ENCODE measurements around the gene RIGI. TPM values are rescaled to one million over a fixed set of nuclear protein-coding genes. Genes with fewer than 3 reads are reported as not detected.

RIGI gene
- total and polyA plus RNA-seq, 2 of the 13 experiments (the other 11 are each of a cell fraction or from before 2014, with no cell fraction given), result 3.0 to 8.2 TPM

DNA sequence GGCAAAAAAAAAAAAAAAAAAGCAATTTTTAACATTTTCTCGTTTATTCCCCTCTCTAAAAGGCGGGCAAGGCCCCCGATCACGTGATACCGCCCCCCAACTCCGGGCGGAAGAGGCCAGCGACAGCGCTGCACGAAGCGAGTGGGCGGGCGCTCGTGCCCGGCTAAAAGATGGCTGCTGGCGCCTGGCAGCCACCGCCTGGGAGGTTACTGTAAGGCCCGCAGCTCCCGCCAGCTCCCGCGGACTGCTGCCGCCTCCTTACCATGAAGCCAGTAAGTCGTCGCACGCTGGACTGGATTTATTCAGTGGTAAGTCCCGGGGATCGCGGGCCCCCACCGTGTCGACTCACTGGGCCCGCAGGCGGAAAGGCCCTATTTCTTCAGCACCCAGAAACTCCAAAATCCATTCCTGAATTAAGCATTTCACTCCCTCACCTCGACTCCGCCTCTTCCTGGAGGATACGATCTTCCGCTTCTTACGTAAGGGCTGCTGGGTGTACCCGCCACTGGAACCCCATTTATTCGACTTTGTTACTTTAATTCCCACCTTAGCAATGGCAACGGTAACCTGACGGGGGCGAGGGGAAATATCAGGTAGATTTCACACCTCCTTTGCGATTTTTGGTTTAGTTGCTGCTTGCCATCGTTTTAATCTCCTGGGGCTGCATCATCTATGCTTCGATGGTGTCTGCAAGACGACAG, 26.3 kb upstream of the RIGI start, which contains the start of the genes SMIM27 and TOPORS (continued):
- TF ChIP-seq, protein P1, sequence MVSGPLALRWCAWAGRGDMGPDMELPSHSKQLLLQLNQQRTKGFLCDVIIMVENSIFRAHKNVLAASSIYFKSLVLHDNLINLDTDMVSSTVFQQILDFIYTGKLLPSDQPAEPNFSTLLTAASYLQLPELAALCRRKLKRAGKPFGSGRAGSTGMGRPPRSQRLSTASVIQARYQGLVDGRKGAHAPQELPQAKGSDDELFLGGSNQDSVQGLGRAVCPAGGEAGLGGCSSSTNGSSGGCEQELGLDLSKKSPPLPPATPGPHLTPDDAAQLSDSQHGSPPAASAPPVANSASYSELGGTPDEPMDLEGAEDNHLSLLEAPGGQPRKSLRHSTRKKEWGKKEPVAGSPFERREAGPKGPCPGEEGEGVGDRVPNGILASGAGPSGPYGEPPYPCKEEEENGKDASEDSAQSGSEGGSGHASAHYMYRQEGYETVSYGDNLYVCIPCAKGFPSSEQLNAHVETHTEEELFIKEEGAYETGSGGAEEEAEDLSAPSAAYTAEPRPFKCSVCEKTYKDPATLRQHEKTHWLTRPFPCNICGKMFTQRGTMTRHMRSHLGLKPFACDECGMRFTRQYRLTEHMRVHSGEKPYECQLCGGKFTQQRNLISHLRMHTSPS (CRISPR knock-in tag; IDR thresholded peaks at IDR 0.05; ENCODE audit: low read depth), result no peak
- TF ChIP-seq REST (IDR thresholded peaks at IDR 0.05; ENCODE audit: borderline replicate concordance in 1 of 2, low read depth in 1 of 2, low read length in 2 of 2) (peak in 1 of 2 experiments; percentile 79; a peak in 2 of 4 replicates), NR2F1 (CRISPR knock-in tag; IDR thresholded peaks at IDR 0.05) (no peak), ZNF83 (CRISPR knock-in tag; IDR thresholded peaks at IDR 0.05; ENCODE audit: borderline replicate concordance) (no peak), ZFP37 (CRISPR knock-in tag; IDR thresholded peaks at IDR 0.05; ENCODE audit: borderline replicate concordance) (0 out of 2 replicates have a peak, but pooled peaks have one; percentile 17), POLR2A (IDR thresholded peaks at IDR 0.05; ENCODE audit: insufficient read depth in 1 of 2, low read depth in 2 of 2, low read length in 2 of 2) (peak; percentile 58 to 81), GTF3A (CRISPR knock-in tag; conservative IDR thresholded peaks at IDR 0.05) (no peak), ZBTB42 (CRISPR knock-in tag; IDR thresholded peaks at IDR 0.05) (peak; percentile 81; the same call in 1 of the 2 replicates), TCF7L2 (IDR thresholded peaks at IDR 0.05; ENCODE audit: low read depth, low read length) (no peak), HOXD1 (CRISPR knock-in tag; IDR thresholded peaks at IDR 0.05) (no peak), HOXA7 (CRISPR knock-in tag; IDR thresholded peaks at IDR 0.05) (no peak), ZNF720 (CRISPR knock-in tag; IDR thresholded peaks at IDR 0.05) (no peak), ZNF644 (CRISPR knock-in tag; IDR thresholded peaks at IDR 0.05; ENCODE audit: low read depth) (no peak), ZNF607 (CRISPR knock-in tag; IDR thresholded peaks at IDR 0.05; ENCODE audit: borderline replicate concordance) (no peak), DPF2 (CRISPR knock-in tag; IDR thresholded peaks at IDR 0.05; ENCODE audit: borderline replicate concordance, low read depth) (no peak), ZNF563 (CRISPR knock-in tag; IDR thresholded peaks at IDR 0.05) (peak; percentile 76; the same call in 1 of the 2 replicates), NFATC3 (CRISPR knock-in tag; IDR thresholded peaks at IDR 0.05) (no peak), SP2 (CRISPR knock-in tag; IDR thresholded peaks at IDR 0.05) (peak; percentile 52), ZNF878 (CRISPR knock-in tag; IDR thresholded peaks at IDR 0.05) (no peak), ZFP41 (CRISPR knock-in tag; IDR thresholded peaks at IDR 0.05; ENCODE audit: borderline replicate concordance) (peak; percentile 48; the same call in 1 of the 2 replicates)
- TF ChIP-seq, protein P2, sequence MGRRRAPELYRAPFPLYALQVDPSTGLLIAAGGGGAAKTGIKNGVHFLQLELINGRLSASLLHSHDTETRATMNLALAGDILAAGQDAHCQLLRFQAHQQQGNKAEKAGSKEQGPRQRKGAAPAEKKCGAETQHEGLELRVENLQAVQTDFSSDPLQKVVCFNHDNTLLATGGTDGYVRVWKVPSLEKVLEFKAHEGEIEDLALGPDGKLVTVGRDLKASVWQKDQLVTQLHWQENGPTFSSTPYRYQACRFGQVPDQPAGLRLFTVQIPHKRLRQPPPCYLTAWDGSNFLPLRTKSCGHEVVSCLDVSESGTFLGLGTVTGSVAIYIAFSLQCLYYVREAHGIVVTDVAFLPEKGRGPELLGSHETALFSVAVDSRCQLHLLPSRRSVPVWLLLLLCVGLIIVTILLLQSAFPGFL (CRISPR knock-in tag; IDR thresholded peaks at IDR 0.05), result no peak

All from HepG2 (cell line).